Calu3 (cell line): Measurements from ENCODE around the gene NSL1. TPM values are rescaled to one million over a fixed set of nuclear protein-coding genes. Genes with fewer than 3 reads are reported as not detected.

Source experiments
- BruUV-seq: library from RNA; stranded (reverse); fragments of 400-500 nt; replicated peaks from 2 replicates; lab custom pipeline; 2021; lab: Mats Ljungman, UMichigan
- CTCF ChIA-PET: fragments of 300-600 bp; sonication (Branson Sonifier 250); formaldehyde crosslinking; loops from one replicate; lab custom pipeline; 2022; ENCODE audit warnings: antibody characterized with exemption; lab: Charles Lee
- DNase-seq: peaks from one replicate; pipeline ENCODE4 v3.0.0; 2022
- H3K27ac Mint-ChIP-seq: one replicate; pipeline ENCODE4 v1.8.0; 2022; ENCODE audit warnings: mixed read lengths; ENCODE audit not compliant: unreplicated experiment
- H3K27me3 Mint-ChIP-seq: one replicate; pipeline ENCODE4 v1.8.0; 2022; ENCODE audit warnings: mixed read lengths; ENCODE audit not compliant: unreplicated experiment
- H3K36me3 Mint-ChIP-seq: one replicate; pipeline ENCODE4 v1.8.0; 2022; ENCODE audit warnings: mild to moderate bottlenecking, moderate library complexity, mixed read lengths; ENCODE audit not compliant: insufficient read depth, unreplicated experiment
- H3K4me1 Mint-ChIP-seq: one replicate; pipeline ENCODE4 v1.8.0; 2022; ENCODE audit warnings: mild to moderate bottlenecking, low read depth, mixed read lengths; ENCODE audit not compliant: unreplicated experiment
- H3K4me3 Mint-ChIP-seq: one replicate; pipeline ENCODE4 v1.8.0; 2022; ENCODE audit warnings: mild to moderate bottlenecking, low read depth, moderate library complexity, mixed read lengths; ENCODE audit not compliant: unreplicated experiment
- H3K9me3 Mint-ChIP-seq: one replicate; pipeline ENCODE4 v1.8.0; 2022; ENCODE audit warnings: low read depth, mixed read lengths; ENCODE audit not compliant: unreplicated experiment
- intact Hi-C: fragments of 100-400 bp; cut with micrococcal nuclease; formaldehyde crosslinking; loops from one replicate; pipeline ENCODE4 v1.10.0; 2022; ENCODE audit not compliant: unreplicated experiment
- total RNA-seq: library from RNA; stranded (reverse); gene quantifications from 2 replicates; pipeline ENCODE4 v1.2.3, GENCODE V29; 2022
- TF ChIP-seq, protein P1 (sequence below): fragments of 200-600 bp; IDR thresholded peaks from one replicate; pipeline ENCODE4 v1.8.0; 2022; ENCODE audit warnings: antibody characterized with exemption; ENCODE audit not compliant: unreplicated experiment

The NSL1 gene
- total RNA-seq, 1 experiment from 2014 or later: 47.2 TPM

DNA sequence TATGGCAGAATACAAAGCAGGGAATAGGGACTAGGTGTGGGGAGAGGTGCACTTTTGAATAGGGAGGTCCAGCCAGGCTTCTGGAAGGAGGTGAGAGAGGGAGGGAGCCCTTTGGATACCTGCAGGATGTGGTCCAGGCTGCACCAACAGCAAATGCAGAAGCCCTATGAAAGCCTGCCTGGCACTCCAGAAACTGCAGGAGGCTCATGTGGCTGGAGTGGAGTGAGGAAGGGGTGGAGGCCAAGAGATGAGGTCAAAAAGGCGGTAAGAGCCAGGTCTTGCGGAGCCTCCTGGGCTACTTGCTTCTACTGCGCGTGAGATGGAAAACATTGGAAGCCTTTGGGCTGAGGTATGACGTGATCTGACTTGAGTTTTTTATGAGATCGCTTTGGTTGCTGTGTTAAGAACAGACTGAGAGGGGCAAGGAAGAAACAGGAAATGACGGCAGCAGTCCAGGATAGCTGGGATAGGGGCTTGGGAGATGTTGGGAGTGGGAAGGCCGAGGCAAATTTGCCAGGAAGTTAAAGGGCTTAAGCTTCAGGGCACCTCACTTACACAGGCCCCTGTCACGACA lies 87.5 kb downstream of the NSL1 start:
- no TSS peak for BruUV-seq
- Mint-ChIP-seq H3K36me3 (peaks cover 4% of the 10 kb centered on the region), H3K4me1 (peaks cover 16% of the 10 kb centered on the region), H3K4me3 (no peak overlapping the region), H3K27ac (no peak overlapping the region), H3K27me3 (peaks cover 43% of the 10 kb centered on the region), H3K9me3 (no peaks in the 10 kb centered on the region)
- TF ChIP-seq, protein P1, sequence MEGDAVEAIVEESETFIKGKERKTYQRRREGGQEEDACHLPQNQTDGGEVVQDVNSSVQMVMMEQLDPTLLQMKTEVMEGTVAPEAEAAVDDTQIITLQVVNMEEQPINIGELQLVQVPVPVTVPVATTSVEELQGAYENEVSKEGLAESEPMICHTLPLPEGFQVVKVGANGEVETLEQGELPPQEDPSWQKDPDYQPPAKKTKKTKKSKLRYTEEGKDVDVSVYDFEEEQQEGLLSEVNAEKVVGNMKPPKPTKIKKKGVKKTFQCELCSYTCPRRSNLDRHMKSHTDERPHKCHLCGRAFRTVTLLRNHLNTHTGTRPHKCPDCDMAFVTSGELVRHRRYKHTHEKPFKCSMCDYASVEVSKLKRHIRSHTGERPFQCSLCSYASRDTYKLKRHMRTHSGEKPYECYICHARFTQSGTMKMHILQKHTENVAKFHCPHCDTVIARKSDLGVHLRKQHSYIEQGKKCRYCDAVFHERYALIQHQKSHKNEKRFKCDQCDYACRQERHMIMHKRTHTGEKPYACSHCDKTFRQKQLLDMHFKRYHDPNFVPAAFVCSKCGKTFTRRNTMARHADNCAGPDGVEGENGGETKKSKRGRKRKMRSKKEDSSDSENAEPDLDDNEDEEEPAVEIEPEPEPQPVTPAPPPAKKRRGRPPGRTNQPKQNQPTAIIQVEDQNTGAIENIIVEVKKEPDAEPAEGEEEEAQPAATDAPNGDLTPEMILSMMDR: no peak
- DNase-seq: no peak
- intact Hi-C loops: loop anchor here (5.0 kb wide), 1 partner anchor 37 kb away; no protein-coding TSS in a partner anchor
- CTCF ChIA-PET: no interaction called here

DNA sequence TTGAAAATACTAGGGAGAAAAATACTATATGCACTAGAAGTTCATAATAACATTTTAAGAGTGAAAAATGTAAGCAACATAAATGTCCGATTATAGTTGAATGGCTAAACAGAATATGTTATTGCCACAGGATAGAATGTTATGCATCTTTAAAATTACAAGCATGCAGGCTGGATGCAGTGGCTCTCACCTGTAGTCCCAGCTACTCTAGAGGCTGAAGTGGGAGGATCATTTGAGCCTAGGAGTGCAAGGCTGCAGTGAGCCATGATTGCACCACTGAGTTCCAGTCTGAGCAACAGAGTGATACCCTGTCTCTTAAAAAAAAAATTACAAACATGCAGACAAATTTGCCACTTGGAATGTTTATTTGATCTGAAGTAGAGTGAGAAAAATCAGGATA lies 88.9 kb downstream of the NSL1 start:
- H3K36me3 Mint-ChIP-seq: peaks cover 4% of the 10 kb centered on the region
- CTCF ChIA-PET: no interaction called here

DNA sequence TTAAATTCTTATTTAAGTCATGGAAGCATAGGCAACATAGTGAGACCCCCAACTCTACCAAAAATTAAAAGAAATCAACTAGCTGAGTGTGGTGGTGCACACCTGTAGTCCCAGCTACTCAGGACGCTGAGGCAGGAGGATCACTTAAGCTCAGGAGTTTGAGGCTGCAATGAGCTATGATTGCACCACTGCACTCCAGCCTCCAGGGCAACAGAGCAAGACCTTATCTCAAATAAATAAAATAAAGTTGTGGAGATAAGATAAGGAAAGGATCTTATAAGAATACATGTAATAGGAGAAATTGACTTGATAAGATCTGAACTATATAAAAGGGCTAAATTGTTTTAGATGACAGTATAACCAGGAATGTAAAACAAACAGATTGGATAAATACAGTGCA lies 89.7 kb downstream of the NSL1 start:
- BruUV-seq: no TSS peak
- CTCF ChIA-PET: interaction anchor here (0.6 to 1.8 kb wide), 6 partner anchors 9 to 246 kb away, joined by 3 to 7 read pairs (median 4); no protein-coding TSS in a partner anchor
- Mint-ChIP-seq H3K27ac (no peak overlapping the region), H3K27me3 (peaks cover 65% of the 10 kb centered on the region), H3K4me1 (peaks cover 16% of the 10 kb centered on the region), H3K4me3 (no peak overlapping the region), H3K9me3 (no peaks in the 10 kb centered on the region), H3K36me3 (peaks cover 4% of the 10 kb centered on the region)
- peak; percentile 18 for DNase-seq
- intact Hi-C loops: loop anchor here (5.0 kb wide), 1 partner anchor 35 kb away; no protein-coding TSS in a partner anchor
- TF ChIP-seq, protein P1: no peak

More for the DNA sequence above, 88.9 kb downstream of the NSL1 start:
- no peak overlapping the region for H3K27ac Mint-ChIP-seq
- intact Hi-C loops: loop anchor here (5.0 kb wide), 1 partner anchor 35 kb away; no protein-coding TSS in a partner anchor
- TF ChIP-seq, protein P1: no peak
- no peak overlapping the region for H3K4me3 Mint-ChIP-seq
- H3K27me3 Mint-ChIP-seq: peaks cover 57% of the 10 kb centered on the region
- H3K9me3 Mint-ChIP-seq: no peaks in the 10 kb centered on the region
- peaks cover 16% of the 10 kb centered on the region for H3K4me1 Mint-ChIP-seq
- no TSS peak for BruUV-seq
- DNase-seq: no peak

DNA sequence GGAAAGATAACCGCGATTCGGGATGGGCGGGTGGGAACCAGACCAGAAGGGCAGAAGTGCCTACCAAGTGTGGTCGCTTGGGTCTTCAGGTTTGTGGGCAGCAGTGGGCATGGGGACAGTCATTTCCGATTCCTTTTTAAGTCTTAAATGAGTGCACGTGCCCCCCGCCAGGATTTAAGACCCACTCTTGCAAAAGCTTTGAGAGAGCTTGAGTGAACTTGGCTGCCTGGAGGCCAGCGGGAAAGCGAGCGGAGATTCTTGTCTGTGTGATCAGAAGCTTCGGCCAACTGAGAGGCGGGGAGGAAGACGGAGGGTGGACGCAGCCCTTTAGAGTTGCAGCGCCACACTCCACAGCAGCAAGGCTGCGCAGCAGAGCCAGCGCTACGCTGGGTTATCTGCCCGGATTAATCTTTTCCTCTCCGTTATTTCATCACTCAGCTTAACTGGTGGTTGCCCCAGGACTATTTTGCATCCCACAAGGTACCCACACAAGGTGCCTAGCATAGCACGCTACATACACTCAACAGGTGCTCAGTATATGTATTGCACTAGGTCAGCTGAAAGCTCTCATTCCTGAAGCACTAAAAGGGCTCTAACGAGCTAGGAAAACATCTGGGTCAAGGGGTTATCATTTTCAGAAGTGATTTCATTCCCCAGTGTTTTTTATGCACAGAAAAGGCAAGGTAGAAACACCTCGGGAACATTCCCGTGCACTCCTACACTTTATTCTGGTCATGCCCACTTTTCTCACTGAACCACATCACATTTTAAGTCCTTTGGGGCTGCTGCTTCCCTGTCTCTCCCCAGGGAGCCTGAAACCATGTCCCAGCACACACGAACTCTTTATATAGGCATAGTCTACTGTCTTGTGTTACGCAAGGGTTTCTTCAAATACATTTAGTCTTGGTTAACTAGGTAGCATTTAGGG lies 90.4 kb downstream of the NSL1 start:
- no peak overlapping the region for H3K27ac Mint-ChIP-seq
- no peaks in the 10 kb centered on the region for H3K9me3 Mint-ChIP-seq
- H3K27me3 Mint-ChIP-seq: peaks cover 72% of the 10 kb centered on the region
- TF ChIP-seq, protein P1: no peak
- CTCF ChIA-PET: interaction anchor here (0.6 to 1.8 kb wide), 6 partner anchors 8 to 245 kb away, joined by 3 to 7 read pairs (median 4); no protein-coding TSS in a partner anchor
- intact Hi-C loops: loop anchor here (5.0 kb wide), 1 partner anchor 34 kb away; no protein-coding TSS in a partner anchor
- H3K4me1 Mint-ChIP-seq: peaks cover 16% of the 10 kb centered on the region
- H3K36me3 Mint-ChIP-seq: peaks cover 4% of the 10 kb centered on the region
- BruUV-seq: no TSS peak
- DNase-seq: peak; percentile 35
- peak overlapping the region; percentile 64 for H3K4me3 Mint-ChIP-seq
